GM12892 (cell line): ENCODE measurements around the gene SLC25A22.
A peak's percentile ranks its signal among the peaks of the same experiment; 100 is the strongest.

Source experiments
- DNase-seq: peaks from one replicate; pipeline ENCODE4 v3.0.0; 2011; ENCODE audit not compliant: insufficient read length
- FAIRE-seq: peaks from 2 replicates; lab custom pipeline; 2011; peaks lifted over from hg19 to GRCh38; lab: Jason Lieb, UNC
- POLR2A ChIP-seq: IDR thresholded peaks from 2 replicates; pipeline ENCODE4 v1.6.1; 2011; ENCODE audit warnings: low read depth, low read length, control low read depth
- POLR2AphosphoS5 ChIP-seq: IDR thresholded peaks from 2 replicates; pipeline ENCODE4 v1.6.1; 2011; ENCODE audit warnings: low read depth, low read length, control low read depth
- TAF1 ChIP-seq: IDR thresholded peaks from 2 replicates; pipeline ENCODE4 v1.6.1; 2011; ENCODE audit warnings: low read depth, mild to moderate bottlenecking, control low read depth, low read length, borderline replicate concordance

The SLC25A22 gene

DNA sequence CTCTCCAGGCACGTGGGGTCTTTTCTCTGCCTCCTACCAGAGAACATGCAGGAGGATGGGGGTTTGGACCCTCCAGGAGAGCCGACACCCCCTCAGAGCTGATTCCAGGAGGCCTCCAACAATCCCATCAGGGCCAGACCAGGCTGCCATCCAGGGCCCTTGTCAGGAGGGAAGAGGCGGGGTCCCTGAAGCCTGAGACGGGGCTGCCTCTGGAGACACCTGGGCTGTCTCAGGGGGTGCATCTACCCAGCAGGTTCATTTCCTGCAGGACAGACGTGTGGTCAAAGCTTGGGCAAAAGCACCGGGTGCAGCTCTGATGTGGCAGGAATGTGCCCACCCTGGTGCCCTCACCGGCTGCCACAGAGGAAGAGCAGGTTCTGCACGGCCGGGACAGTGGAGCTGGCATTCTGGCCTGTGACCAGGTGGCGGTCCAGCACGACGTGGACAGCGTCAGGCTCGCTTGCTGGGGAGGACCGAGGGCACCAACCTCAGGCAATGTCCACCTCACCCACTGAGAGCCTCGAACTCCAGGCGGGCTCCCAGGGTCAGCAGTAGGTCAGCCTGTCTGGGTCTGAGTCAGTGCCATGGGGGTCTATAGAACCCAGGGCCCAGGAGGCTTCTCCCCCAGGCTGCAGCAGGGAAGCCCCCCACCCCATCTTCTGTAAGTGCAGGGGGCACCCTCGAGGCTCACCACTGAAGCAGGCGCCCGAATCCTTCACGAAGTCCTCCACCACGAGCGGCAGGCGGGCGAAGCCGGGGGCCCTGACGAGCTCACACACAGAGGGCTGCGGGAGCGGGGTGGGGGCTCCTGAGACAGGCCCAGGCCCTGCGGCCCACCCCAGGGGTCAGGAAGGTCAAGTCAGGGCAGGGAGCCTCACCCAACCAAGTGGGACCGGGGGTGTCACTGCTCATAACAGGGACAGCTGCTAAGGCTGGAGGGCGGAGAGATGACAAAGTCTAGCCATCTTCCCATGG, 27.2 kb downstream of the SLC25A22 start:
- TF ChIP-seq POLR2AphosphoS5 (0 out of 2 replicates have a peak, but pooled peaks have one; percentile 2), TAF1 (no peak)
- no peak for DNase-seq
- no peak for FAIRE-seq

DNA sequence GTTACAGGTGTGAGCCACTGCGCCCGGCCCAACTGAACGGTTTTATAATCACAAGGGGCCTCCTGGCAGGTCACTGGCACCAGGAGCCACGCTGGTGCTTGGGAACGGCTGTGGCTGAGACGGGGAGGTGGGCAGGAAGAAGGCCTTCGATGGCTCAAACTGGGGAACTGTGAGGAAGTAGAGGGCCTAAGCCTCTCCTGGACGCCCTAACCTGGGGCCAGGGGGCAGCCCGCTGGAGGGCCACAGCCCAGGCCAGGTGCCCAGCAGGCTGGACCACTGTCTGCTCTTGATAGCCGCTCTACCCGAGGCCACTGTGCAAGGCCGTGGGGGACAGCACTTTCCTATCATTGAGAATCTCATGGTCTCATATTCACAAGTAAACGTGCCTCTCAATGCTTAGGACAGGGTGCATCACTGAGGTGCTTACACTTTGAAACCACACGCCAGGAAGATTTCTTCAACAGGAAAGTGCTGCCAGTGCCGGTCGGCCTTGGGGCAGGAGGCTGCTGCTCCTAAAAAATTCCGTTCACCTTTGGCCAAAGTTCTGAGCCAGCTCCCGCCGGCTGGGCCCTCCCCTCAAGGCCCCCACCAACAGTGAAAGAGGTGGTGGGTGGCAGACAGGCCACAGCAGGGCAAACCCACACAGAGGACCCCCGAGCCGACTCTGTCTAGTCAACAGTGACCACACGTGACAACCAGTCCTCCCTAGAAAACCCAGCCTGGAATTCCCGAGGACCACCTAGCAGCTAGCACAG, 28.0 kb downstream of the SLC25A22 start:
- peak; percentile 28; the same call in 1 of the 2 replicates for TF ChIP-seq POLR2A
- TF ChIP-seq POLR2AphosphoS5, result no peak
- TF ChIP-seq TAF1, result no peak
- no peak for DNase-seq
- FAIRE-seq, result no peak

DNA sequence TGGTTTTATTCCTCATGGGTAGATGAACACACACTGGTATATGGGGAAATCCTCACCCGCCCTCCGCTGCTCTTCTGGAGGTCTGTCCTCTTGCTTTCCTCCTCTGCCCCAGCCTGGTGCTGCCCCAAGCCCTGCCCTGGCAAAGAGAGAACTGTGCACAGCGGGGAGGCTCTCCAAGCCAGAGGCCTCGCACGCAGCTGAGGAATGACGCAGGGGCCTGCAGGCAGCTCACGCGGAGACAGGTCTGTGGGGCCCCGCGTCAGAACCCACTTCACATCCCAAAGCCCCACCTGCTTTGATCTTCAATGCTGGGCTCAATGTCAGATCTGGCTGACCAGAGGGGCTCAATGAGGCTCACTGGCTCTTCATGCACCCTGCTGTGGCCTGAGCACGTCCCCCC, 30.8 kb downstream of the SLC25A22 start:
- TF ChIP-seq TAF1 (no peak), POLR2A (peak; percentile 40; the same call in 1 of the 2 replicates), POLR2AphosphoS5 (peak; percentile 63; the same call in 1 of the 2 replicates)
- DNase-seq, result no peak
- no peak for FAIRE-seq

DNA sequence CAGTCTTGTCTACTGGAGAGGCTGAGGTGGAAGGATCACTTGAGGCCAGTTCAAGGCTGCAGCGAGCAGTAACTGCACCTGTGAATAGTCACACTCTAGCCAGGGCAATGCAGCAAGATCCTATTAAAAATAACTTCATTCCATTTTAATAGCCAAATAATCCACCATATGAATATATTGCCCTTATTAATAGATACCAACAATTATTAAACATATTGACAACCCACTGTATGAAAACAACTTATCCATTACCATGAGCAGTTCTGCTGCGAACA, 31.2 kb downstream of the SLC25A22 start:
- FAIRE-seq (no peak), DNase-seq (no peak)
- no peak for TF ChIP-seq POLR2AphosphoS5
- TF ChIP-seq TAF1, result no peak
- TF ChIP-seq POLR2A, result no peak

DNA sequence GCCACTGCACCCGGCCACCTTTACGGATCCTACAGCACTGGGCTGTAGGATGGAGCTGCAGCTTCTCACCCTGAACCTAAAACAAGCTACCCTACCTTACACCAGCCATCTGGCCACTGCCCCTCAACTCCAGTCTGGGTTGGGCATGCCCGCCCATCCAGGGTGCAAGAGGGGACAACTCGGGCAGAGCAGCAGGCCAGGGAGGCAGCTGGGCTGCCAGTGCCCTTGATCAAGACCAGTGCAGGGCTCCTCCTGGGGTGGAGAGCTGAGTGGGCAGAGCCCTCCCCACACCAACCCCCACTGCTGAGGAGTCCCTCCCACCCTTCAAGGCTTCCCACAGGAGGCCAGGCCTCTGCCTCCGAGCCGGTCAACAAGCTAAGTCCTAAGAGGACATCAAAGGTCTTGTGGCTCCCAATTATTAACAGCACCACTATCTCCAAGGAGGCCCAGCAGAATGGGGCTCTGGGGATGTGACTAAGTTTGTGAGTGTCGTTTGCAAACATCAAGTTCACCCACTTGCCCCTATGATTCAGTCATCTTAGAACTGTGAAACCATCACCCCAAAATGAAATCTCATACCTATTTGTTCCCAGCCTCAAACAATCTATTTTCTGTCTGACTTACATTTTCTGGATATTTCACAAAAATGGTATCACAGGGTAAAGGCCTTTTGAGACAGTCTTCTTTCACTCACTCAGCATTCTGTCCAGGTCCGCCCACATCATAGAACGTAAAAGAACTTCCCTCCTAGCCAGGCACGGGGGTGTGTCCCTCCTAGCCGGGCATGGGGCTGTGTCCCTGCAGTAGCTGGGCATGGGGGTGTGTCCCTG, 31.8 kb downstream of the SLC25A22 start:
- TF ChIP-seq POLR2A (peak; percentile 35), TAF1 (no peak), POLR2AphosphoS5 (no peak; the same call in 1 of the 2 replicates)
- DNase-seq, result no peak

DNA sequence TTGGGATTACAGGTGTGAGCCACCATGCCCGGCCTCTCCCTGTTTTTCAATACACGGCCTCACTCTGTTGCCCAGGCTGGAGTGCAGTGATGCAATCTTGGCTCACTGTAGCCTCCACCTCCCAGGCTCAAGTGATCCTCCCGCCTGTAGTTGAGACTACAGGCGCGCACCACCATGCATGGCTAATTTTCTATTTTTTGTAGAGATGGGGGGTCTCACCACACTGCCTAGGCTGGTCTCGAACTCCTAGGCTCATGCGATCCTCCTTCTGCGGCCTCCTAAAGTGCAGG, 32.3 kb downstream of the SLC25A22 start:
- no peak for TF ChIP-seq TAF1
- TF ChIP-seq POLR2AphosphoS5, result no peak
- no peak for TF ChIP-seq POLR2A
- DNase-seq, result no peak
- FAIRE-seq, result no peak

More for the DNA sequence above, 31.8 kb downstream of the SLC25A22 start:
- FAIRE-seq, result peak; percentile 71

DNA sequence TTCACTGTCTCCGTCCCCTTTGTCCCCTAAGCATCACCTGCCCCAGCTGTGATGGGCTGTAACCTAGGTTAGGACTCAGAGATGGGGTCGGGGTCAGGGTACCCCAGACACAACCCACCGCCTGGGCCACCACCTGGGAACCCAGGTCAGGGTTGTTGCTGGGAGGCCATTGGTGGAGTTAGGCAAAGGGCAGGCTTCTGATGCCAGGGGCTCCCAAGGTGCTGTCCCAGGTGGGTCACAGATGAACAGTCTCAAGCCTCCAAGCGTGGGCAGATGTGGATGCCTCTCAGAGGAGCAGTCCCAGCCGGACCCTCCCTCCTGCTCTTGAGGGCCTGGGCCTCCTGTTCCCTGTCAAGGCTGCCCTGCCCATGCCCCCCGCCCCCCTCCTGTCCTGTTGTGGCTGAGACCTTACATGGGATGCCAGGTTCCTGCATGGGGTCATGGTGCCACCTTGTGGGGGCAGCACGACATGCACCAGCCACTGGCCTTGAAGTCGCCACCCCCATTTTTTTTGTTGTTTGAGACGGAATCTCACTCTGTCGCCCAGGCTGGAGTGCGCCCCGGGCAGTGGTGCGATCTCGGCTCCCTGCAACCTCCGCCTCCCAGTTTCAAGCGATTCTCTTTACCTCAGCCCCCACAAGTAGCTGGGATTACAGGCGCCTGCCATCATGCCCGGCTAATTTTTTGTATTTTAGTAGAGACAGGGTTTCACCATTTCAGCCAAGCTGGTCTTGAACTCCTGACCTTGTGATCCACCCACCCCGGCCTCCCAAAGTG, 32.9 kb downstream of the SLC25A22 start:
- DNase-seq, result peak; percentile 62
- peak; percentile 83 for FAIRE-seq
- TF ChIP-seq POLR2A, result peak; percentile 46; the same call in 1 of the 2 replicates
- no peak for TF ChIP-seq TAF1
- TF ChIP-seq POLR2AphosphoS5, result 0 out of 2 replicates have a peak, but pooled peaks have one; percentile 60

DNA sequence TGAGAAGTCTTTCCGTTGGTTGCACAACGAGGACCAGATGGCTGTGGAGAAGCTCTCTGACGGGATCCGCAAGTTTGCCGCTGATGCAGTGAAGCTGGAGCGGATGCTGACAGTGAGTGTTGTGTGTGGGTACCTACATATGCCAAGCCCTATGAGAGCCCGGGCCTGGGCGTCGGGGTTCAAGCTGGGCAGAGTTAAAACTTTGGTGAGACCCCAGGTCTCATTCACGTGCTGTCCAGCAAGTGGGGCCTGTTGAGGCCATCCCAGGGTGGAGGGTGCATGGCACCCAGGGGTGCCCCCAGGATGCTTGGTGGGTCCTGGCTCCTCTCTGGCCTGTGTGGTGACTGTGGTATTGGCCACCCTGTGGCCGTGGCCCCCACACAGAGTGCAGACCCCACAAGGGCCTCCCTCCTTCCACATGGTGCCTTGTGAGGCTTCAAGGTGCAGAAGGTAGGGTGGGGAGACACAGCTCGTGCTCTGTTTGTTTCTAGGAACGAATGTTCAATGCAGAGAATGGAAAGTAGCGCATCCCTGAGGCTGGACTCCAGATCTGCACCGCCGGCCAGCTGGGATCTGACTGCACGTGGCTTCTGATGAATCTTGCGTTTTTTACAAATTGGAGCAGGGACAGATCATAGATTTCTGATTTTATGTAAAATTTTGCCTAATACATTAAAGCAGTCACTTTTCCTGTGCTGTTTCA, 33.6 kb downstream of the SLC25A22 start:
- DNase-seq, result no peak
- peak; percentile 38; the same call in 1 of the 2 replicates for TF ChIP-seq POLR2A
- TF ChIP-seq TAF1, result no peak
- FAIRE-seq, result no peak

DNA sequence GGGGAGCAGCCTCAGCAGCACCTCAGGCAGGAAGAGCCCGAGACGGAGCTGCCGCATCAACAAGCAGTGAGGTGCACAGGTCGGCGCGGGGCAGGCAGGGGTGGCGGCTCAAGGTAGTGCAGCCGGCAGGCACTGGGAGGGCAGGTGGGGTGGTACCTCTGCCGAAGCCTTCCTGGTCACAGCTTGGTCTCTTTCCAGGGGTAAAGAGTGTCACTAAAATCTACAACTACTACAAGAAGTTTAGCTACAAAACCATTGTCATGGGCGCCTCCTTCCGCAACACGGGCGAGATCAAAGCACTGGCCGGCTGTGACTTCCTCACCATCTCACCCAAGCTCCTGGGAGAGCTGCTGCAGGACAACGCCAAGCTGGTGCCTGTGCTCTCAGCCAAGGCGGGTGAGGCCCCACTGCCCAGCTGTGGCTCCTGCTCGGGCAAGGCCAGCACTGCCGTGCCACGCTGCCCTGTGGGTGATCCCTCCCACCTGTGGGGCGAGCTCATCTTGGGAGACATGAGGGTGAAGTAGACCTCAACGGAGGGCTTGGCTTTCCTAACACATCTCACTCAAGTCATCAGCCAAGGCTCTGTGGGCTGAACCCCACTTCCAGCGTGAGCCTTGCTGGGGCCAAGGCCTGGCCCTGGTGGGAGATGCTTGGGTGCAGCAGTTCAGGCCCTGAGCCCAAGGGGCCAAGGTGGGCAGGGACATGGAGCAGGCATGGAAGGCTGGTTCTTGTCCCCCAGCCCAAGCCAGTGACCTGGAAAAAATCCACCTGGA, 34.3 kb downstream of the SLC25A22 start:
- FAIRE-seq (no peak), DNase-seq (peak; percentile 25)
- TF ChIP-seq POLR2AphosphoS5, result peak; percentile 35
- TF ChIP-seq POLR2A, result no peak

DNA sequence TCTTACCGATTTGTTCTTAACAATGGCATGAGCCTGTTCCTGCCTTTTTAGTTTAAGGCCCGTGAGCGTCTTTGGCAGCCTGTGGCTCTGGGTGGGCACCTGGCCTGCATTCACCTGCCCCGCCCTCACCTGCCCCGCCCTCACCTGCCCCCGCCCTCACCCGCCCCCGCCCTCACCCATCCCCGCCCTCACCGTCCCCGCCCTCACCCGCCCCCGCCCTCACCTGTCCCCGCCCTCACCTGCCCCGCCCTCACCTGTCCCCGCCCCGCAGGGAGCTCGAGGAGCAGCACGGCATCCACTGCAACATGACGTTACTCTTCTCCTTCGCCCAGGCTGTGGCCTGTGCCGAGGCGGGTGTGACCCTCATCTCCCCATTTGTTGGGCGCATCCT, 35.0 kb downstream of the SLC25A22 start:
- FAIRE-seq (no peak), DNase-seq (no peak)
- TF ChIP-seq POLR2AphosphoS5, result no peak
- no peak for TF ChIP-seq POLR2A
- TF ChIP-seq TAF1, result no peak
